ENCODE measurements around the gene HTT-AS.

GRCh38 chr4:3112609-3113469 lies 38.5 kb upstream of the HTT-AS start:
- TF ChIP-seq, protein P1, sequence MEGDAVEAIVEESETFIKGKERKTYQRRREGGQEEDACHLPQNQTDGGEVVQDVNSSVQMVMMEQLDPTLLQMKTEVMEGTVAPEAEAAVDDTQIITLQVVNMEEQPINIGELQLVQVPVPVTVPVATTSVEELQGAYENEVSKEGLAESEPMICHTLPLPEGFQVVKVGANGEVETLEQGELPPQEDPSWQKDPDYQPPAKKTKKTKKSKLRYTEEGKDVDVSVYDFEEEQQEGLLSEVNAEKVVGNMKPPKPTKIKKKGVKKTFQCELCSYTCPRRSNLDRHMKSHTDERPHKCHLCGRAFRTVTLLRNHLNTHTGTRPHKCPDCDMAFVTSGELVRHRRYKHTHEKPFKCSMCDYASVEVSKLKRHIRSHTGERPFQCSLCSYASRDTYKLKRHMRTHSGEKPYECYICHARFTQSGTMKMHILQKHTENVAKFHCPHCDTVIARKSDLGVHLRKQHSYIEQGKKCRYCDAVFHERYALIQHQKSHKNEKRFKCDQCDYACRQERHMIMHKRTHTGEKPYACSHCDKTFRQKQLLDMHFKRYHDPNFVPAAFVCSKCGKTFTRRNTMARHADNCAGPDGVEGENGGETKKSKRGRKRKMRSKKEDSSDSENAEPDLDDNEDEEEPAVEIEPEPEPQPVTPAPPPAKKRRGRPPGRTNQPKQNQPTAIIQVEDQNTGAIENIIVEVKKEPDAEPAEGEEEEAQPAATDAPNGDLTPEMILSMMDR (IDR thresholded peaks at IDR 0.05; ENCODE audit: poor library complexity) = no peak
- TF ChIP-seq EZH2phosphoT487 (IDR thresholded peaks at IDR 0.05; ENCODE audit: low read depth, severe bottlenecking, unreplicated experiment) = no peak
- TF ChIP-seq EZH2 (IDR thresholded peaks at IDR 0.05; ENCODE audit: borderline replicate concordance) = no peak

Measured in hepatocyte (in vitro differentiated cells).